MM.1S (cell line): ENCODE results near the gene NRG2.

ENCODE experiments used
- CTCF ChIP-seq: fragments of 300-600 bp; sonication (generic); IDR thresholded peaks from 2 replicates; pipeline ENCODE4 v1.5.1; 2016; ENCODE audit warnings: antibody characterized with exemption, low read length, mixed read lengths
- EZH2 ChIP-seq: fragments of 300-600 bp; sonication (generic); optimal IDR thresholded peaks from 2 replicates; pipeline ENCODE3; 2017; ENCODE audit warnings: low read depth, mild to moderate bottlenecking, antibody characterized with exemption, low read length, mixed read lengths
- EZH2phosphoT487 ChIP-seq: fragments of 300-600 bp; sonication (generic); IDR thresholded peaks from 2 replicates; pipeline ENCODE4 v1.6.1; 2018; ENCODE audit warnings: antibody characterized with exemption, low read length

- no peak for TF ChIP-seq CTCF
- TF ChIP-seq EZH2phosphoT487: no peak
- TF ChIP-seq EZH2: no peak
Observed at GRCh38 chr5:139900546-139901250, 142.4 kb downstream of the NRG2 start.
